Fibroblast of lung (primary cell): ENCODE results near the gene ZFYVE28. TPM values are rescaled to one million over a fixed set of nuclear protein-coding genes. Genes with fewer than 3 reads are reported as not detected.

Experiments
- DNase-seq, 2 donors: peaks; one replicate each; pipeline versions ENCODE4 v3.0.0 to v3.0.0-alpha.2; 2010; ENCODE audit warnings: low read depth in 2 of 2
- H2AFZ ChIP-seq: 2 replicates; pipeline ENCODE4 v1.5.1; 2012; ENCODE audit warnings: low read length, control low read depth, inconsistent platforms
- H3K27ac ChIP-seq: 2 replicates; pipeline ENCODE4 v1.5.1; 2011; ENCODE audit warnings: low read length, control low read depth; ENCODE audit not compliant: insufficient read depth
- H3K27me3 ChIP-seq: 2 replicates; pipeline ENCODE4 v1.5.1; 2011; ENCODE audit warnings: mild to moderate bottlenecking, low read length; ENCODE audit not compliant: control insufficient read depth, insufficient read depth
- H3K36me3 ChIP-seq: 2 replicates; pipeline ENCODE4 v1.5.1; 2011; ENCODE audit warnings: low read length; ENCODE audit not compliant: control insufficient read depth, insufficient read depth
- H3K4me1 ChIP-seq: 2 replicates; pipeline ENCODE4 v1.5.1; 2011; ENCODE audit warnings: low read length; ENCODE audit not compliant: control insufficient read depth, insufficient read depth; ENCODE audit errors: extremely low read depth
- H3K4me2 ChIP-seq: 2 replicates; pipeline ENCODE4 v1.5.1; 2011; ENCODE audit warnings: low read length, control low read depth; ENCODE audit not compliant: insufficient read depth; ENCODE audit errors: extremely low read depth
- H3K4me3 ChIP-seq, 4 experiments: fragments of 200-600 bp in 1 of 4; sonication (generic) in 1 of 4; replicated peaks in 1 of 4; 2 replicates each; pipeline ENCODE4 v1.5.1; 2011 to 2016; ENCODE audit warnings: low read length in 4 of 4, low read depth in 3 of 4, mild to moderate bottlenecking in 3 of 4, control low read depth in 2 of 4, inconsistent platforms in 1 of 4, mixed read lengths in 1 of 4; ENCODE audit not compliant: insufficient read depth in 1 of 4; ENCODE audit errors: control extremely low read depth in 1 of 4
- H3K79me2 ChIP-seq: 2 replicates; pipeline ENCODE4 v1.5.1; 2012; ENCODE audit warnings: mild to moderate bottlenecking, low read length, inconsistent platforms; ENCODE audit not compliant: control insufficient read depth, insufficient read depth
- H3K9ac ChIP-seq: 2 replicates; pipeline ENCODE4 v1.5.1; 2011; ENCODE audit warnings: mild to moderate bottlenecking, low read length, control low read depth; ENCODE audit not compliant: insufficient read depth
- H3K9me3 ChIP-seq: 2 replicates; pipeline ENCODE4 v1.5.1; 2012; ENCODE audit warnings: low read depth, low read length; ENCODE audit not compliant: control insufficient read depth, insufficient read depth
- H4K20me1 ChIP-seq: 2 replicates; pipeline ENCODE4 v1.5.1; 2011; ENCODE audit warnings: low read length; ENCODE audit not compliant: control insufficient read depth, insufficient read depth; ENCODE audit errors: extremely low read depth
- EZH2 ChIP-seq: IDR thresholded peaks from 2 replicates; pipeline ENCODE4 v1.5.1; 2012; ENCODE audit warnings: low read length, control low read depth, mild to moderate bottlenecking; ENCODE audit errors: missing control alignments
- polyA plus RNA-seq, 2 donors: library from polyadenylated mRNA; depleted of rRNA in 1 of 2; stranded (reverse) in 1 of 2; unstranded in 1 of 2; fragments of >200 nt; gene quantifications; 2 replicates each; pipeline ENCODE4 v1.2.1, GENCODE V29; 2011 to 2012; ENCODE audit warnings: missing spikeins in 1 of 2
- total RNA-seq: library from RNA; depleted of rRNA; stranded (reverse); fragments of >200 nt; gene quantifications from 2 replicates; pipeline ENCODE4 v1.2.1, GENCODE V29; 2014
- TF ChIP-seq, protein P1 (sequence below), 2 donors: IDR thresholded peaks in 1 of 2; conservative IDR thresholded peaks in 1 of 2; 1 replicate in 1 of 2; 2 replicates in 1 of 2; pipeline ENCODE4 v1.5.1; 2011 to 2012; ENCODE audit warnings: low read length in 2 of 2, control low read depth in 1 of 2, inconsistent platforms in 1 of 2, low read depth in 1 of 2, mild to moderate bottlenecking in 1 of 2

Gene ZFYVE28
- total and polyA plus RNA-seq, 2 donors (not counting 1 experiment from before 2014, with no cell fraction given) = 2.4 to 11.6 TPM

DNA sequence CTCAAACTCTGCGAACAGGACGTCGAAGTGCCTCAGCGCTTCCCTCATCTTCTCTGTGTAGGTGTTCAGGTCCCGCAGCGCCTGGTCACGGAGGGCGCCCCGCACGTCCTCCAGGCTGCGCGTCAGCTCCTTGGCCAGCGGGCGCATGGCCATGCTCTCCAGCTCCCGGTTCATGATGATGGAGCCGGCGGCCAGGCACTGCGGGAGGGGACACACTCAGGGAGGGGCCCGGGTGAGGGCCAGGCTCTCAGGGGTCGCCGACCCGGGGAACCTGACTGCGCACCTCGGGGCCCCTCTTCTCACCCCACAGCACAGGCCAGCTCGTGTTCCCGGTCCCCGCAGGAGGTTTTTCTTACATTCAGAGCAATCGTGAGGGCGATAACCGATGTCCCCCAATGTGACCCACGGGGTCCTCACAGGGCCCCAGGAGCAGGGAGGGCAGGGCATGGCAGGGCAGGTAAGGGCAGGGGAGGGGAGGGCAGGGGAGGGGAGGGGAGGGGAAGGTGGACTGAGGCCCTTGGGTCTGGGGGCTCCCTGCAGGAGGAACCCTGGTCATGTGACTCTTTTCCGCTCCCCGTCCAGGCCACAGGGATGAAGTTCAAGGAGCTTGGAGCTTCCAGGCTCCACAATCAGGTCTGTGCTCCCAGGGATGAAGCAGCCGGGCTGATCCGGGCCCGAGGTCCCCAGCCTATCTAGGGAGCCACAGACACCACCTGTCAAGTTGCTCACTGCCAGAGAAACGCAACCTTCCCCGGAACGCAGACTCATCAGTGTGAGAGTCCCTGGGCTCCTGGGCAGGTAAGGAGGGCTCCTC, 78.8 kb downstream of the ZFYVE28 start:
- H3K27ac ChIP-seq = no peak overlapping the region
- H2AFZ ChIP-seq = no peak overlapping the region
- no peak overlapping the region for H3K4me2 ChIP-seq
- no peak overlapping the region for H3K9ac ChIP-seq
- no peaks in the 10 kb centered on the region for H3K27me3 ChIP-seq
- DNase-seq = no peak
- H4K20me1 ChIP-seq = no peaks in the 10 kb centered on the region
- H3K4me3 ChIP-seq = no peak overlapping the region
- TF ChIP-seq, protein P1, sequence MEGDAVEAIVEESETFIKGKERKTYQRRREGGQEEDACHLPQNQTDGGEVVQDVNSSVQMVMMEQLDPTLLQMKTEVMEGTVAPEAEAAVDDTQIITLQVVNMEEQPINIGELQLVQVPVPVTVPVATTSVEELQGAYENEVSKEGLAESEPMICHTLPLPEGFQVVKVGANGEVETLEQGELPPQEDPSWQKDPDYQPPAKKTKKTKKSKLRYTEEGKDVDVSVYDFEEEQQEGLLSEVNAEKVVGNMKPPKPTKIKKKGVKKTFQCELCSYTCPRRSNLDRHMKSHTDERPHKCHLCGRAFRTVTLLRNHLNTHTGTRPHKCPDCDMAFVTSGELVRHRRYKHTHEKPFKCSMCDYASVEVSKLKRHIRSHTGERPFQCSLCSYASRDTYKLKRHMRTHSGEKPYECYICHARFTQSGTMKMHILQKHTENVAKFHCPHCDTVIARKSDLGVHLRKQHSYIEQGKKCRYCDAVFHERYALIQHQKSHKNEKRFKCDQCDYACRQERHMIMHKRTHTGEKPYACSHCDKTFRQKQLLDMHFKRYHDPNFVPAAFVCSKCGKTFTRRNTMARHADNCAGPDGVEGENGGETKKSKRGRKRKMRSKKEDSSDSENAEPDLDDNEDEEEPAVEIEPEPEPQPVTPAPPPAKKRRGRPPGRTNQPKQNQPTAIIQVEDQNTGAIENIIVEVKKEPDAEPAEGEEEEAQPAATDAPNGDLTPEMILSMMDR (conservative IDR thresholded peaks at IDR 0.05 in 1 of 2, IDR thresholded peaks at IDR 0.05 in 1 of 2; ENCODE audit: low read depth in 1 of 2, low read length in 2 of 2) = no peak
- no peak for TF ChIP-seq EZH2
- H3K36me3 ChIP-seq = no peaks in the 10 kb centered on the region
- H3K9me3 ChIP-seq = no peaks in the 10 kb centered on the region
- H3K79me2 ChIP-seq = no peaks in the 10 kb centered on the region
- no peaks in the 10 kb centered on the region for H3K4me1 ChIP-seq

DNA sequence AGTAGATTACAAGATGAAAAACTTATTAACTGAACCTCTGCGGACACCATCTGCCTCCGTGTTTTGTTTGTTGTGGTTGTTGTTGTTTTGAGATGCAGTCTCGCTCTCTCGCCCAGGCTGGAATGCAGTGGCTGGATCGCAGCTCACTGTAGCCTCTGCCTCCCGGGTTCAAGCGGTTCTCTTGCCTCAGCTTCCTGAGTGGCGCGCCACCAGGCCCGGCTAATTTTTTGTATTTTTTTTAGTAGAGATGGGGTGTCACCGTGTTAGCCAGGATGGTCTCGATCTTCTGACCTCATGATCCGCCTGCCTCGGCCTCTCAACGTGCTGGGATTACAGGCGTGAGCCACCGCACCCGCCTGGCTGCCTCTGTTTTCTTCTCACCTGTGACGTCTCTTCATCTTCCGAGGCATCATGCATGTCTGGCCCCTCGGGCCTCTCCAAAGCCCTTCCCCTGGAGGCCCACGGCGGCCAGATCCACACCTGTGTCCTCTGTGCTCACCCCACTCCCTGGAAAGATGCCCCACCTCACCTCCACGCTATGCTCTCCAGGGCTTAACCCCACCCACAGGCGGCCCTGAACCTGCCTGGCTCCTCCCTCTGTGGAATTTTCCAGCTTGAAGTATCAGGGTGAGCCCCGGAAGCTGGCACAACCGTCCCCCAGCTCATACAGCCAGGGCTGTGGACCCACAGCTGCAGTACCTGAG, 79.5 kb downstream of the ZFYVE28 start:
- Histone ChIP-seq H3K27me3 (no peaks in the 10 kb centered on the region), H3K27ac (no peak overlapping the region), H3K4me2 (no peak overlapping the region), H3K9ac (no peak overlapping the region), H4K20me1 (no peaks in the 10 kb centered on the region), H3K4me1 (no peaks in the 10 kb centered on the region), H2AFZ (no peak overlapping the region), H3K36me3 (no peaks in the 10 kb centered on the region), H3K4me3 (no peak overlapping the region), H3K79me2 (no peaks in the 10 kb centered on the region), H3K9me3 (no peaks in the 10 kb centered on the region)
- TF ChIP-seq EZH2 = no peak
- TF ChIP-seq, protein P1 (conservative IDR thresholded peaks at IDR 0.05 in 1 of 2, IDR thresholded peaks at IDR 0.05 in 1 of 2; ENCODE audit: low read depth in 1 of 2, low read length in 2 of 2) = no peak
- DNase-seq = no peak

DNA sequence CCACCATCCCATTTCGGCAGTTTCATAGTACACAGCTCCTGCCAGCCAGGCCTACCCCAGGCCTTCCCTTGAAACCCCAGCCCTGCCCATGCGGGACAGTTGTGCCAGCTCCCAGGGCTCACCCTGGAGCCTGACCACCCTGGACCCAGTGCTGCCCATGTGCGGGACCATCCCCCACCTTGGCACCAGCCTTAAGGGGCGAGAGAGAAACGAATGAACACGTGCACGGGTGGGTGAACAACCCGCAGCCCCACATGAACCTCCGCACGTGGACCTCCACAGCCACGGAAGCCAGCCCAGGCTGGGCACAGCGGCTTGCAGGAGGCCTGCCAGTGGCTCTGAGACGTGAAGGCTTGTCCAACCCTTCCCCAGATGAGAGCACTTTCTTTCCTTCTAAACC, 80.5 kb downstream of the ZFYVE28 start:
- TF ChIP-seq, protein P1 (conservative IDR thresholded peaks at IDR 0.05 in 1 of 2, IDR thresholded peaks at IDR 0.05 in 1 of 2; ENCODE audit: low read depth in 1 of 2, low read length in 2 of 2) = no peak
- no peak for TF ChIP-seq EZH2
- no peak for DNase-seq
- Histone ChIP-seq H3K27ac (no peak overlapping the region), H3K9ac (no peak overlapping the region), H4K20me1 (no peaks in the 10 kb centered on the region), H3K27me3 (no peaks in the 10 kb centered on the region), H3K9me3 (no peaks in the 10 kb centered on the region), H2AFZ (no peak overlapping the region), H3K4me1 (no peaks in the 10 kb centered on the region), H3K4me3 (no peak overlapping the region), H3K79me2 (no peaks in the 10 kb centered on the region), H3K36me3 (no peaks in the 10 kb centered on the region), H3K4me2 (no peak overlapping the region)
